Measurements from ENCODE around the gene ORC4.

- no peak for TF ChIP-seq POLR2A (IDR thresholded peaks at IDR 0.05)
- TF ChIP-seq CTCF (IDR thresholded peaks at IDR 0.05): no peak
Measured at GRCh38 chr2:147939313-147939712, 81.2 kb downstream of the ORC4 start.
